SIG-M5 treated with dmso at 0.1 percent for 504 hours (cell line): Measurements from ENCODE around the gene BTG4.

Source experiments
- DNase-seq: peaks from one replicate; lab custom pipeline; 2025; ENCODE audit not compliant: unreplicated experiment; lab: John Stamatoyannopoulos, UW

BTG4 gene

GRCh38 chr11:111500481-111500880, 11.7 kb downstream of the BTG4 start:
- no peak for DNase-seq

DNA sequence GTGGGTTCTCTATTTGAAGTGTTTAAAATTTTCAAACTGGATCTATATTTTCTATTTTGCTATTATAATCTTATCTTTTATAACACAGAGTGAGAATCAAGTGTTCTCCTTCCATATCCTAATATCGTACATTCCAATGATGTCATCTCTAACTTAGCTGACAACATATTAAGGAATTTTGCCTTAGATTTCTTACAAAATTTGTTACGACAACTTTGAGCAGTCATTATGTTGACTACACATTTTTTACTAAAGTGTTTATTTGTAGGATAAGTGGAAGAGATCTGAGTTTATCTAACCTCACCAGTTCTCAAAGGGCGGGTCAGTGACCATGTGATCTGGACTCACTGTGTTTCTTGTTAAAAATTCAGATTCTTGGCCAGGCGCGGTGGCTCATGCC, 12.7 kb downstream of the BTG4 start:
- DNase-seq: no peak

DNA sequence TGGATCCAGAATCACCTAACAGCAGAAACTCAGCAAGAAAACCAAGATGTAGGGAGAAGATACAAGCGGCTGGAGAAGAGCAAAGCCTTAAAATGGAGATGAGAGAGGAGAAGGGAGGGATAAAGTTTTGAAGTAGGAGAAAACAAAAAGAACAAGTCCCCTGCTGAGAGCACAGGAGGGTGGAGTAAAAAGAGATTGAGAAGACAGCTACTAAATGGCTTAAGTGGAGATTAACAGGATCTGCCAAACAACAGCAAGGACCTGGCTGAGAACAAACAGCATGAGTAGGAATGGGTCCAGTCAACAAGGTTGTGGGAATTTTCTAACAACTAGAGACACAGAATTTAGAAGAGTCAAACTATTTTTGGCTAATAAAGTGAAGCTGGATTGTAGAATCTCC, 18.1 kb downstream of the BTG4 start:
- DNase-seq: no peak

- DNase-seq: no peak
Measured at GRCh38 chr11:111490496-111490895, 21.7 kb downstream of the BTG4 start.

DNA sequence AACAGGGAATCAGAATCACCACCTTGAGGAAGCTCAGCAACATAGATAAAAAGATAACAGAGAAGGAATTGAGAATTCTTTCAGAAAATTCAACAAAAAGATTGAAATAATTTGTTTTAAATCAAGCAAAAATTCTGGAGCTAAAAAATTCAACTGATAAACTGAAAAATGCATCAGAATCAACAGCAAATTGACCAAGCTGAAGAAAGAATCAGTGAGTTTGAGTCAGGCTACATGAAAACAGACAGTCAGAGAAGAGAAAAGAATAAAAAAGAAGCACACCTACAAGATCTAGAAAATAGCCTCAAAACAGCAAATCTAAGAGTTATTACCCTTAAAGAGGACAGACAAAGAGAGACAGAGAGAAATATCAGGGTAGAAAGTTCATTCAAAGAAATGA, 28.8 kb downstream of the BTG4 start:
- no peak for DNase-seq

DNA sequence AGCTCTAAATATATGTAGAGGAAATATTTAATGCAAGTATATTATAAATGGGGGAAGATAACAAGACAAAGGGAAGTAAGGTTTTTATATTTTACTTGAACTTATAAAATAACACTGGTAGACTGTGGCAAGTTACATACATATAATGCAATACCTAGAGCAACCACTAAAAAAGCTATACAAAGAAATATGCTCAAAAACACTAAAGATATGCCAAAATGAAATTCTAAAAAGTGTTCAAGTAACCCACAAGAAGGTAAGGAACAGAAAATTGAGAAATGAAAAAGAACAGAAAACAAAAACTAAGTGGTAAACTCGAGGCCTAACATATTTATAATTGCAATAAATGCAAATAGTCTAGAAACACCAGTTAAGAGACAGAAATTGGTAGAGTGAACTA, 32.5 kb downstream of the BTG4 start:
- DNase-seq: no peak

DNA sequence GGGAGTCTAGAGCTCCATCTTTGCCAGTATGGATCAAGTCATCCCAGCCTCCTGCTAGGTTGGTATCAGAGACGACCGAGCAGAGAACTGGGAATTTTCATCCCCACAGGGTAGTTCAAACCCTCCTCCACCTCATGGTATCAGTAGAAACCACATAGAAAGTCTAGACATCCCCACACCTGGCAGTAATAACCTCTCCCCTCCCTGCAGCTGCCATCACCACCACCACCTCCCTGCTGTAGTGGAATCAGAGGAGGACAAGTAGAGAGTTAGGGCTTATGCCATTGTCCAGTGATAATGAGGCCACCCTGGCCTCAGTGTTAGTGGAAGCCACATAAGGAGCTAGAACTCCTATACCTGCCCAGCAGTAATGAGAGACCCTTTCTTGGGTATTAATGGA, 34.3 kb downstream of the BTG4 start:
- no peak for DNase-seq

GRCh38 chr11:111476956-111477355, 35.2 kb downstream of the BTG4 start:
- no peak for DNase-seq

- no peak for DNase-seq
Measured at GRCh38 chr11:111476366-111476765, 35.8 kb downstream of the BTG4 start.

DNA sequence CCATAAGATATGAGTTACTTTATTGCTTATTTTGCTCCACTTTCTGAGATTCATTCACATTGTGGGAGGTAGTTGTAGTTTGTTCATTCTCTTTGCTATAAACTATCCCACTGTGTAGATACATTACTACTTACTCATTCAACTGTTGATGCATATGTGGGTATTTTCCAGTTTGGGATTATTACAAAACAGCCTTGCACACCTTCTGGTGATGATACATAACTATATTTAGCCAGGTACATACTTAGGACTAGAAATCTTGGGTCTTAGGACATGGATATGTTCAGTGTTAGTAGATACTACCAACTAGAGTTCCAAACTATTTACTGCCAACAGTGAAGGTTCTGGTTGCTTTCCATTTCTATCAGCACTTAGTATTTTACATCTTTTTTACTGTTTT, 37.8 kb downstream of the BTG4 start:
- DNase-seq: no peak

DNA sequence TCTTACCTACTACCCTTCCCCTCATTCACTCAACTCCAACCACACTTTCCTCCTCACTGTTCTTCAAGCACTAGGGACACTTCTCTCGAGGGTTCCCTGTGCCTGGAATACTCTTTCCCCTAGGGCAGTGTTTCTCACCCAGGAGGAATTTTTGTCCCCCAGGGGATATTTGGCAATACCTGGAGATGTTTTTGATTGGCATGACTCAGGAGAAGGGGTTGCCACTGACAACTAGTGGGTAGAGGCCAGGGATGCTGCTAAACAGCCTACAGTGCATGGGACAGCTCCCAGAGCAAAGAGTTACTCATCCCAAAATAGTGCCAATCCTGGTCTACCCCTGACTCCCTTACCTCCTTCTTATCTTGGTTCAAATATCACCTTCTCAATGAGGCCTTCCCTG, 40.0 kb downstream of the BTG4 start:
- no peak for DNase-seq

- DNase-seq: no peak
Measured at GRCh38 chr11:111469200-111469599, 43.0 kb downstream of the BTG4 start.

DNA sequence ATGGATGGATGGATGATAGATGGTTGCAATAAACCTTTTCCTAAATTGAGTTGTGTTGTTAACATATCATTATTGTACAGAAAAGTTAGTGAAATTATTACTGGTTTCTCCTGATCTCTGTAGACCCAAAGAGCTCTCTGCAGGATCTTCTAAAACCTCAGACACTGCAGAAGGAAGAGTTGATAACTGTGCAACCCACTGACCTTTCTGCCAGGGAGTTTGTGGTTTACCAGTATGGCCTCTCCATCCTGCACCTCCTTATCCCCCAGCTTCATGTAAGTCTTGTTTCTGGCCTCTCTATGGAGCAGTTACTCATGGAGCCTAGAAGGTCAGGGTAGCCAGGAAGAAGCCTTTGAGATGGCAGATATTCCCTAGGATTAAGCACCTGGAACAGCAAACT, 45.6 kb downstream of the BTG4 start:
- DNase-seq: no peak

DNA sequence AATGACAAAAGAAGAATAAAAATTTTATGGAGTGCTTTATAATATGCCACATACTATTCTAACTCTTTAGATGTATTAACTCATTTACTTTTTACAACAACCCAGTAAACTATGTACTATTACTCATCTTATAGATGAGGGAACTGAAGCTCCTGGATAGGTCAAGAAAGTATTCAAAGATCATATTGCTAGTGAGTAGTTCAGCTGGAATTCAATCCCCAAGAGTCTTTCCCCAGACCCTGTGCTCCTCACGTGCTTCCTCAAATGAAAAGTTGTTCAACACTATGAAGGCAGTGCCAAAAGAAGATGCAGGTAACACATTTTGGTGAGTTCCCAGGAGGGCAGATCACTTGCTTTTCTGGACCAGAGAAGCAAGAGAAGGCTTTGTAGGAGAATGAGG, 46.8 kb downstream of the BTG4 start:
- no peak for DNase-seq

GRCh38 chr11:111463276-111463675, 48.9 kb downstream of the BTG4 start:
- no peak for DNase-seq

- DNase-seq: no peak
Measured at GRCh38 chr11:111462329-111462728, 49.9 kb downstream of the BTG4 start.

DNA sequence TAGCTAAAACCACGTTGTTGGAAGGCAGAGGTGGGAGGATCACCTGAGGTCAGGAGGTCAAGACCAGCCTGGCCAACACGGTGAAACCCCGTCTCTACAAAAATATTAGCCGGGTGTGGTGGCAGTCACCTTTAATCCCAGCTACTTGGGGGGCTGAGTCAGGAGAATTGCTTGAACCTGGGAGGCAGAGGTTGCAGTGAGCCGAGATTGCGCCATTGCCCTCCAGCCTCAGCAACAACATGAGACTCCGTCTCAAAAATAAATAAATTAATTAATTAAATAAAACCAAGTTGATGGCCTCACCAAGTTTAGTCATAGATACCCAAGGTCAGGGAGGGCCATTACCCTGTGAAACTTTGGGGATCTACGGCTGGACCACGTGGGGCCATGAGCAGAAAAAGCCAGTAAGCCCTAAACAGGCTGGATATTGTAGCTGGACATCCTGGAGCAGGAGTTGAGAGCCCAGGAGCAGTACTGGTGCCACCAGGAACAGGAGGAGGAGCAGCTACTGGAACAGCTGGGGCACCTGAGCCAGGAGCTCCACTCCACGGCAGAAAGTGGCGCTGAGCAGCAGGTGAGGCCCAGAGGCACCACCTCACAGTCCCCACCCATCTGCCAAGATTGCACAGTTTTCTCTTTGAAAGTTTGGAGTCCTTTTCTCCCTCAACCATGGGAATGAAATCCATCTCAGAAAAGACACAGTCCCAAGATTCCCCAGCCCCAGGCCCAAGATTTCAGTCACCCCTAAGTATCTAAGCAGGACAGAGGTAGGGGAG, 50.5 kb downstream of the BTG4 start:
- DNase-seq: no peak

- DNase-seq: no peak
Measured at GRCh38 chr11:111460856-111461255, 51.3 kb downstream of the BTG4 start.

GRCh38 chr11:111460340-111460739, 51.8 kb downstream of the BTG4 start:
- no peak for DNase-seq

- no peak for DNase-seq
Measured at GRCh38 chr11:111459506-111460270, 52.5 kb downstream of the BTG4 start.

DNA sequence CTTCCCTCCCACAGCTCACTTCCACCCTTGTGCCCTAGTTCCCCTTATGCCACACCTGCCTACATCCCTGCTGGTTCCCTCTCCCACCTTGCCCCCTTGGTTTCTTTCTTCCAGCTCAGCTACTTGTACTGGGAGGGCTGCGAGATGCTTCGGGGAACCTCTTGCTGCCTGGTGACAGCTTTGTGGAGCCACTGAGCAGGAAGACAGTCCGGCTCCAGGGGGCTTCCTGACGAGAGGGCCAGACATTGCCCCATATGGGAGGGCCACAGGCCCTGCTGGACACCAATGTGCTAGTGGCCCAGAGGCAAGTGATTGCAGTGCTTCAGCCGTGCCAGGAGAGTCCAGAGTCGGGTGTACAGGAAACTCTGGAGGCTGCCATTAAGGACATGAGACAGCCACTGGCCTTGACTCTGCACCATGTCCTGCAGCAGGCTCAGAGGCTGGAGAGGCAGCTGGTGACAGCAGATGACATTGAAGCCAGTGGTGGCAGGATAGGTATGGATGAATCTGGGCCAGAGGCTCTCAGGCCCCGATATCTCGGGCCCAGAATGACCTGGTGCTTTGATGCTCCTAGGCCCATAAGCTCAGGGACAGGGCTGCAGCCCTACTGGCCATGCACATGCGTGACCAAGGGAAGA, 54.3 kb downstream of the BTG4 start:
- DNase-seq: no peak
